GM10266 (cell line): ENCODE results near the gene GDF15.

Experiments used
- DNase-seq: peaks from one replicate; pipeline ENCODE4 v3.0.0; 2012; ENCODE audit errors: extremely low spot score
- CTCF ChIP-seq: IDR thresholded peaks from 2 replicates; pipeline ENCODE4 v1.5.1; 2012; ENCODE audit warnings: mild to moderate bottlenecking, low read depth; ENCODE audit not compliant: control insufficient read depth, insufficient read depth; ENCODE audit errors: missing control alignments

Gene GDF15

GRCh38 chr19:18423258-18424020 lies 37.5 kb downstream of the GDF15 start:
- no peak for DNase-seq
- TF ChIP-seq CTCF, result no peak

GRCh38 chr19:18424122-18424889 lies 38.3 kb downstream of the GDF15 start:
- no peak for TF ChIP-seq CTCF
- DNase-seq, result no peak

DNA sequence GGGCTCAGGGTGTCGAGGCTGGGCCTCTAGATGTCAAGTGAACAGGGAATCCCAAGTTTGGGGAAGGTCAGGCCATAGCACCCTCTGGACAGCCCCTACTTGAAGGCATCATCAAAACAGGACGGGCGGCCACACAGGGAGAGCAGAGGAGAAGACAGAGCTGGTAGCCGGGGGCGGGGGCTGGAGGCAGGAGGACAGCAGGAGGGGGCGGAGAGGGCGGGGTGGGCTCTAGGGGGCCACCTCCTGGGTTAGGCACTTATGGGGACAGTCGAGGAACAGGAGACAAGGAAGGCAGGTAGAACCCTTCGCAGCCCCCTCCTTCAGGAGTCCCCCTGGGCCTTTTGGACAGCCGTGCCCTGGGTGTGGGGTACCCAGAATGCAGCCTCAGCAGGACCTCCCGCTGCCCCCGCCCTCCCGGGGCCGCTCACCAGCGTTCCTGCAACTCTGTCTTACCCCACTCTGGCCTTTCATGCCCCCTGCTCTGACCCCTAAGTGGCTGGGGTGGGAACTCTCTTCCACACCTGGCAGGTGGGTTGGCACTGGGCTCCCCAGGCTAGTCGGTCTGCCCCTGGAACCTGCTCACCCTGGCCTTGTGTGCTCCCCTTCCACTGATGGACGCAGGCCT lies 39.0 kb downstream of the GDF15 start:
- no peak for DNase-seq
- TF ChIP-seq CTCF, result no peak

- TF ChIP-seq CTCF, result no peak
- DNase-seq, result no peak
Observed at GRCh38 chr19:18425515-18426415, 39.8 kb downstream of the GDF15 start.

DNA sequence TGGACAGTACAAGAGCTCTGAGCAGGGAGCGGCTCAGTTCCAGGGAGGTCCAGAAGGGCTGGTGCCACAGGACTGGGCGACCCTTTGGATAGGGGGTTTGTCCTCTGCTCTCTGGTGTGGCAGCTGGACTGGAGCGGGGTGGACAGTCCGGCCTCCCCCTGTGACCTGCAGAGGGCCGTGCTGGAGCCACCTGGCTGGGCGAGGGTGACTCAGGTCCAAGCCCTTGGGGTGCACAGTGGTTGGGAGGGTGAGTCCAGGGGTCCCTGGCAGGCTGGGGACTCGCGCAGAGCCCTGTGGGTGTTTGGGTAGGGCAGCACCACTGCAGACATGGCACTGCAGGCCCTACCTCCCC lies 40.4 kb downstream of the GDF15 start:
- TF ChIP-seq CTCF, result no peak
- DNase-seq, result no peak

- TF ChIP-seq CTCF, result no peak
- no peak for DNase-seq
Observed at GRCh38 chr19:18427080-18427742, 41.3 kb downstream of the GDF15 start.
